Upper lobe of right lung (tissue), 1 donor: Measurements from ENCODE around the gene CACNG1. TPM values are rescaled to one million over a fixed set of nuclear protein-coding genes. Genes with fewer than 3 reads are reported as not detected.

ENCODE experiments used
- ATAC-seq: fragments of 200-7000 bp; cut with Tn5 transposase; one replicate; pipeline ENCODE4 v1.9.1; 2020; ENCODE audit warnings: mild to moderate bottlenecking, moderate library complexity
- DNase-seq: peaks from one replicate; pipeline ENCODE4 v3.0.0-alpha.2; 2020
- H3K27ac ChIP-seq: fragments of 200-600 bp; one replicate; pipeline ENCODE4 v1.8.0; 2022
- H3K27me3 ChIP-seq: fragments of 200-600 bp; one replicate; pipeline ENCODE4 v1.8.0; 2022; ENCODE audit warnings: mild to moderate bottlenecking
- H3K36me3 ChIP-seq: fragments of 200-600 bp; one replicate; pipeline ENCODE4 v1.8.0; 2022
- H3K4me1 ChIP-seq: fragments of 200-600 bp; one replicate; pipeline ENCODE4 v1.8.0; 2022
- H3K4me3 ChIP-seq: fragments of 200-600 bp; one replicate; pipeline ENCODE4 v1.8.0; 2022; ENCODE audit warnings: mild to moderate bottlenecking
- H3K9me3 ChIP-seq: fragments of 200-600 bp; one replicate; pipeline ENCODE4 v1.8.0; 2022
- CTCF ChIP-seq: fragments of 200-600 bp; IDR thresholded peaks from one replicate; pipeline ENCODE4 v1.8.0; 2022; ENCODE audit warnings: antibody characterized with exemption
- intact Hi-C: fragments of 100-400 bp; cut with DNase I; formaldehyde crosslinking; loops from one replicate; pipeline ENCODE4 v1.11.0; 2022
- total RNA-seq: library from RNA; stranded (reverse); fragmentation: NEBNext Ultra II Directional; extraction: Animal tissue kit (Norgen Biotek cat#: 25700); gene quantifications from one replicate; pipeline ENCODE4 v1.2.1, GENCODE V29; 2021
- donor health status: DM: no; HTN: yes; CAD: no; lungs with severe emphysema.

Gene CACNG1
- total RNA-seq, 1 donor from 2014 or later, result not detected

- Histone ChIP-seq H3K9me3 (peaks cover 10% of the 10 kb centered on the region), H3K27me3 (no peaks in the 10 kb centered on the region), H3K36me3 (no peaks in the 10 kb centered on the region), H3K4me1 (no peaks in the 10 kb centered on the region), H3K4me3 (no peak overlapping the region), H3K27ac (no peak overlapping the region)
- DNase-seq, result no peak
- no peak for ATAC-seq
- intact Hi-C loops, result no loop called here
- TF ChIP-seq CTCF, result no peak
Measured at GRCh38 chr17:67049025-67049739, 4.8 kb downstream of the CACNG1 start.

- H3K36me3 ChIP-seq, result no peaks in the 10 kb centered on the region
- no peak for TF ChIP-seq CTCF
- H3K4me1 ChIP-seq, result no peaks in the 10 kb centered on the region
- H3K27ac ChIP-seq, result no peak overlapping the region
- peaks cover 10% of the 10 kb centered on the region for H3K9me3 ChIP-seq
- no peaks in the 10 kb centered on the region for H3K27me3 ChIP-seq
- no peak overlapping the region for H3K4me3 ChIP-seq
- DNase-seq, result no peak
- no peak for ATAC-seq
- intact Hi-C loops, result no loop called here
Measured at GRCh38 chr17:67050066-67050465, 5.7 kb downstream of the CACNG1 start.

GRCh38 chr17:67050471-67051154 lies 6.3 kb downstream of the CACNG1 start:
- peaks cover 10% of the 10 kb centered on the region for H3K9me3 ChIP-seq
- intact Hi-C loops, result no loop called here
- H3K4me1 ChIP-seq, result no peaks in the 10 kb centered on the region
- ATAC-seq, result no peak
- H3K4me3 ChIP-seq, result no peak overlapping the region
- H3K27ac ChIP-seq, result no peak overlapping the region
- no peaks in the 10 kb centered on the region for H3K36me3 ChIP-seq
- no peak for DNase-seq
- no peaks in the 10 kb centered on the region for H3K27me3 ChIP-seq
- TF ChIP-seq CTCF, result no peak

GRCh38 chr17:67051155-67051538 lies 6.8 kb downstream of the CACNG1 start:
- no peaks in the 10 kb centered on the region for H3K36me3 ChIP-seq
- DNase-seq (no peak), ATAC-seq (no peak)
- no peaks in the 10 kb centered on the region for H3K4me1 ChIP-seq
- peaks cover 10% of the 10 kb centered on the region for H3K9me3 ChIP-seq
- no peak for TF ChIP-seq CTCF
- intact Hi-C loops, result no loop called here
- H3K27me3 ChIP-seq, result no peaks in the 10 kb centered on the region
- no peak overlapping the region for H3K4me3 ChIP-seq
- no peak overlapping the region for H3K27ac ChIP-seq

- no peaks in the 10 kb centered on the region for H3K4me1 ChIP-seq
- no peak overlapping the region for H3K4me3 ChIP-seq
- ATAC-seq (no peak), DNase-seq (no peak)
- TF ChIP-seq CTCF, result no peak
- no peaks in the 10 kb centered on the region for H3K36me3 ChIP-seq
- no peak overlapping the region for H3K27ac ChIP-seq
- peaks cover 10% of the 10 kb centered on the region for H3K9me3 ChIP-seq
- no peaks in the 10 kb centered on the region for H3K27me3 ChIP-seq
- intact Hi-C loops, result no loop called here
Measured at GRCh38 chr17:67051837-67052236, 7.5 kb downstream of the CACNG1 start.
